GM20000 (cell line): ENCODE measurements around the gene ARR3.
"Not testable (repeated sequence)": the region's sequence is repeated elsewhere in the genome, so short reads cannot be mapped to it uniquely, and the experiment has no call there.

ENCODE experiments used
- DNase-seq: peaks from one replicate; pipeline ENCODE4 v3.0.0; 2012; ENCODE audit warnings: low spot score
- TF ChIP-seq, protein P1 (sequence below): IDR thresholded peaks from 2 replicates; pipeline ENCODE4 v1.5.1; 2012; ENCODE audit warnings: mild to moderate bottlenecking, control low read depth; ENCODE audit errors: extremely low read depth, missing control alignments

The ARR3 gene

DNA sequence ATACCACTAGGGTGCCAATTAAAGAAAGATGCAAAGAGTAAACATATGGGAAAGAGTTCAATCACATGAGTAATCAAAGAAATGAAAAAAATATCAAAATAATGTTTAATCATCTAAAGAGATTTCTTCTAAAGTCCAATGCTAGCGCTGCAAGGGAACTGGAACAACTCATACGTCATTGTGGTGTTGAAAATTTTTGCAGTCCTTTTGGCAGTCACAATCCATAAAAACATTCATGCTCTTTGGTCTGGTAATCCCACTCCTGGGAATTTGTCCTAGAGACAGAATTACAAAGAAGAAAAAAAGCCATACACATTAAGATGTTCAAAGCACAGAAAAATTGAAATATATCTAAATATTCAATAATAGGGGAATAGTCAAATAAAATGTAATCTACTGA lies 12.7 kb upstream of the ARR3 start:
- TF ChIP-seq, protein P1, sequence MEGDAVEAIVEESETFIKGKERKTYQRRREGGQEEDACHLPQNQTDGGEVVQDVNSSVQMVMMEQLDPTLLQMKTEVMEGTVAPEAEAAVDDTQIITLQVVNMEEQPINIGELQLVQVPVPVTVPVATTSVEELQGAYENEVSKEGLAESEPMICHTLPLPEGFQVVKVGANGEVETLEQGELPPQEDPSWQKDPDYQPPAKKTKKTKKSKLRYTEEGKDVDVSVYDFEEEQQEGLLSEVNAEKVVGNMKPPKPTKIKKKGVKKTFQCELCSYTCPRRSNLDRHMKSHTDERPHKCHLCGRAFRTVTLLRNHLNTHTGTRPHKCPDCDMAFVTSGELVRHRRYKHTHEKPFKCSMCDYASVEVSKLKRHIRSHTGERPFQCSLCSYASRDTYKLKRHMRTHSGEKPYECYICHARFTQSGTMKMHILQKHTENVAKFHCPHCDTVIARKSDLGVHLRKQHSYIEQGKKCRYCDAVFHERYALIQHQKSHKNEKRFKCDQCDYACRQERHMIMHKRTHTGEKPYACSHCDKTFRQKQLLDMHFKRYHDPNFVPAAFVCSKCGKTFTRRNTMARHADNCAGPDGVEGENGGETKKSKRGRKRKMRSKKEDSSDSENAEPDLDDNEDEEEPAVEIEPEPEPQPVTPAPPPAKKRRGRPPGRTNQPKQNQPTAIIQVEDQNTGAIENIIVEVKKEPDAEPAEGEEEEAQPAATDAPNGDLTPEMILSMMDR, result no peak
- DNase-seq, result no peak

DNA sequence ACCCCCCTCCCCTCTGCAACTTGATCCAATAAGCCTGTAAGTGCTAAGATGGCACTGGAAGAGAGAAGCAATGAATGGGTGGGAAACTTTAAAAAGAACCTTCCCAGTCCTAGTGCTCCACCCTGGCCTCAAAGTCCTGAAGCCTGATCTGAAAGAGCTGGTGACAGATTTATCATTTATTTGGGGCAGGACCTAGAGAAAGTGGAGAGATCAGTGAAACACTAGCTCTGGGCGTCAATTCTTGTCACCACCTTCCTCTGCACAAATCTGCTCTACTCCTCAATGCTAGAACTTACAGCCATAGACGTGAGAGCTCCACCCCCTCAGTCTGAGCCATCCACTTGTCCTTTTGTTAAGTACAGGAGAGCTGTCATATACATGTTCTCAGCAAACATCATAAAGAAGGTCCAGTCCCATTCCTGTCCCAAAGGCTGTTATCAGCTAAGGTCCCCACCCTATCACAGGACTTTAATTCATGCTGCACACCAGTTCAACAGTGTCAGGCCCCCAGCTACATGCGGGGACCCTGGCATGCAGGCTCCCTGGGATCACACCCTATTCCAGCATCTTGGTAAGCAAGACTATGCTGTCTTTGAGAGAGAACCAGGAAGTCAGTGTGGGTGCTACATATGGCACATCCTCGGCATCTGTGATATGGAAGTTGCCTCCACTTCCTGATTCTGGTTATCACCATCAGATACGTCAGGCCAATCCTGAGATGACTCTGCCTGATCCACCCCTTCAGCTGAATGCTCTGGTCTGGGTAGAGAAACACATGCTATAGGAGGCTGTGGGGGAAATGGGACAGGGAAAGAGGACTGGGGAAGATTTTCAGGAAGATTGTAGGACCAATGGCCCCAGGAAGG lies 10.5 kb upstream of the ARR3 start:
- TF ChIP-seq, protein P1, result no peak
- no peak for DNase-seq

DNA sequence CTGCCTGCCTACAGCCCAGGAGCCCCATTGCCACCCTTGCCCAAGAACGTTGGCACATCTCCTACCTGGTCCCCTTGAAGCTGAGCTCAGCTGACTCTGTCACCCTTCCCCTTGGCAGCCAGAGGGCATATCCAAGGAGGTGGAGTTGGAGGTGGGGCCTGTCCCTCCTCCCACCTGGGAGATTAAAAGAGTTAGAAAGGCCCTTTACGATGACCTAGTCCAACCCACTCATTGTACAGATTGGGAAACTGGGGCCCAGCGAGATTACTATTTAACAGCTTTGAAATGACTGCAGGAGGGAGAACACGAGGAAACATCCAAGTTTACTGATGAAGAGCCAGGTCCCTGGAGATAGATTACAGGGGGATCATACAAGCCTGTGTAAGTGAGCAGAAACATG lies 8.0 kb upstream of the ARR3 start, which contains the start of gene P2RY4:
P2RY4 (minus strand) TSS at position 101 of the 400 bp plus-strand sequence. CDS start 580 bp downstream, outside the sequence.
- TF ChIP-seq, protein P1, result no peak
- DNase-seq, result no peak

DNA sequence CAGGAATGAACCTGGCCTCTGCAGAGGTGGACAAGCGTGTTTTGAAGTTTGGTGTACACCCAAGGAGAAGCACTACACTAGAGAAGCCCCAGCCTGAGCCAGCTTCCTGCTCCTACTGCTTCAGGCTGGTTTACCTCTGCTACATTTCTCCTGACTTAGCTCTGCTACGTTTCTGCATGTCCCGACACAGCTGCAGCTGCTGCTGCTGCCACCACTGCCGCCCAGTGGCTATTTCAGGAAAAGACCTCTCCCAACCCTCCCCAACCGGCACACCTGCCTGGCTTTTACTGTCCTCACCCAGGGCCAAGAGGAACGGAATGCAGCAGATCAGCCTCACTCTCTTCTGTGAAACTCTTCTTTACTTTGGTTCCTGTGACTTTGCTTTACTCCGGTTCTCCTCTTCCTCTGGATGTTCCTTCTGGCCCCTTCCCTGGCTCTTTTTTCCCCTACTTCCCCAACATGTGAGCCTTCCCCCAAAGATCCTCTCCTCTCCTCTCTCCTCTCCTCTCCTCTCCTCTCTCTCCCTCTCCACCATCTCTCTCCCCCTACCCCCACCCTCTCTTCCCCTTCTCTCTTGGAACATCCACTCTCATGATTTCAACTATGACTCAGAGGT lies 5.1 kb upstream of the ARR3 start:
- DNase-seq, result peak; percentile 38
- TF ChIP-seq, protein P1, result peak; percentile 38

DNA sequence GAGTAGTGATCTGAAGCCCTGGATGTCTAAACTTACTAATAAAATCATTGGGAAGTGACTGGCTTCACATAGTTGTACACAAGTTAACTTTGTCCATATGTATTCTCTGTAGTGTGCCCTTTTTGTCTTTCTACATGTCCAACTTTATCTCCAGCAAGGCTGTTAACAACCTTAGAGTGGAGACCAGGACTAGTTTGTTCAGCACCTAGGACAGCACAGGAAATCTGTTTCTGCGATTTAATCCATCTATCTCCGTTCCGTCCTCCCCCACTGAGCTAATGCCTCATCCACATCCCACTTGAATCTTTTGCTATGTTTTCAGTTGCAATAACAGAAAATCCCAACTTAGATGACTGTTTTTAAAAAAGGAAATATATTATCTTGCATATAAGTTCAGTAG lies 3.4 kb upstream of the ARR3 start:
- DNase-seq, result no peak
- TF ChIP-seq, protein P1, result no peak

DNA sequence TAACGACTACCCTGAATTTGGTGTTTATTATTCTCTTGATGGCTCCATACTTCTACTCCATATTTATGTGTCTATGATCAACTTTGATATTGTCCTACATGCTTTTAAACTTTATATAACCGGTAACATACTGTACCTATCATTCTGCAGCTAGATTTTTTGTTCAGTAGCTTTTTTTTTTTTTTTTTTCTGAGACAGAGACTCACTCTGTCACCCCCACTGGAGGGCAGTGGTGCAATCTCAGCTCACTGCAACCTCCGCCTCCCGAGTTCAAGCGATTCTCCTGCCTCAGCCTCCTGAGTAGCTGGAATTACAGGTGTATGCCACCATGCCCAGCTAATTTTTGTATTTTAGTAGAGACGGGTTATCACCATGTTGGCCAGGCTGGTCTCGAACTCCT lies 5.9 kb downstream of the ARR3 start:
- DNase-seq, result not testable (repeated sequence)

DNA sequence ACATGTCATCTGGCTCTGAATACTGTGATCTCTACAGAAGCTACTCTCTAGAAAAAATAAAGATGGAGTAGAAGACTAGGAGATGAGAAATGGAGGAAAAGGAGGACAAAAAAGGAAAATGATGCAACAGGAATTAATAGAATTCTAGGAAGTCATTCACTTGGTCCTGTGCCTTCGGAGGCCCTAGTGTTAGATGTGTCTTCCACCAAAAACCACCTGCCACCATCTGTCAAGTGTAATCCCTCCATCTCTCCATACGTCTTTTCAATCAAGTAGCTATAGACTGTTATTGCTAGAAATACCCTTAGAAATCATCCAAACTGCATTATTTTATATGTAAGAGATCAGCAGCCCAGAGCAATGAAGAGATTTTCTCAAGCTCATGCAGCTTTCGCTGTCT lies 10.9 kb downstream of the ARR3 start:
- no peak for DNase-seq

More for the DNA sequence above, 10.9 kb downstream of the ARR3 start:
- TF ChIP-seq, protein P1, result no peak
